ENCODE data around the gene CYTH2.
A peak's percentile ranks its signal among the peaks of the same experiment; 100 is the strongest.

Gene CYTH2, protein sequence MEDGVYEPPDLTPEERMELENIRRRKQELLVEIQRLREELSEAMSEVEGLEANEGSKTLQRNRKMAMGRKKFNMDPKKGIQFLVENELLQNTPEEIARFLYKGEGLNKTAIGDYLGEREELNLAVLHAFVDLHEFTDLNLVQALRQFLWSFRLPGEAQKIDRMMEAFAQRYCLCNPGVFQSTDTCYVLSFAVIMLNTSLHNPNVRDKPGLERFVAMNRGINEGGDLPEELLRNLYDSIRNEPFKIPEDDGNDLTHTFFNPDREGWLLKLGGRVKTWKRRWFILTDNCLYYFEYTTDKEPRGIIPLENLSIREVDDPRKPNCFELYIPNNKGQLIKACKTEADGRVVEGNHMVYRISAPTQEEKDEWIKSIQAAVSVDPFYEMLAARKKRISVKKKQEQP

DNA sequence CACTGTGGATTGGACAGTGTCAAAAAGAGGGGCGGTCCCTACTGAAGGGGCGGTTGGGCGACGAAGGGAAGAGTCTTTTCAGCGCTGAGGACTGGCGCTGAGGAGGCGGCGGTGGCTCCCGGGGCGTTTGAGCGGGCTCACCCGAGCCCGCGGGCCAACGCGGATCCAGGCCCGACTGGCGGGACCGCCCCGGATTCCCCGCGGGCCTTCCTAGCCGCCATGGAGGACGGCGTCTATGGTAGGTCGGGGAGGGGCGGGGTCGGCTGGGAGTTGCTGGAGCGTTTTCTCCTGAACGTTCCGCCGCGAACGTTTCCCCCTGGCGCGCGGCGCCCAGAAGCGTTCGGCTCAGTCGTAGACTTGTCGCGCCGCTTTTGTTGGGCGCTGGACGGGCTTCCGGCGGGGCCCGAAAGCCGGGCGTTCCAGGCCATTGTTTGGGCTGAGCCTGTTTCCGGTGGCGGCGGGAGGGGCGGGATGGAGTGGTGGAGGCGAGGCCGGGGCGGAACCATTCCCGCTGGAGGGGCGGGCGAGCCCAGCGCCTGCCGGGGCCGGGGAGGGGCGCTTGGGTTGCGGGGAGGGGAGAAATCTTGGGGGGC, at the start of gene CYTH2:
CYTH2 (plus strand) TSS at position 81 of the 593 bp plus-strand sequence; CDS start at position 220, 139 bp downstream.
- peak; percentile 78 for DNase-seq

DNA sequence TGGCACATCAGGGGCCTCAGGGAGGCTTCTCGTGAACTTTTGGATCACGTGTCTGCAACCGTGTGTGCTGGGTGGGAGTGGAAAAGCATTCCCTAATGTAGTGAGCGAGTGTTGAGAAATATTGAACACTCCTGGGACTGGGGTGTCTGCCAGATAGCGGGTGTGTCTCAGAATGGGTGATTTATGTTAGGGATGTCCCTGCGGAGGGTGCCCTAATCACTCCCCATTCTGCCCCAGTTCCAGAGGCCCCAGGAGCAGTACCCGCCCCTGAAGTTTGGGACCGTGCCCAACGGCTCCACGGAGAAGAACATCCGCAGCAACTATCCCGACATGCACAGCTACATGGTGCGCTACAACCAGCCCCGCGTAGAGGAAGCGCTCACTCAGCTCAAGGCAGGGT, 47.6 kb upstream of the CYTH2 start:
- DNase-seq: peak; percentile 51

DNA sequence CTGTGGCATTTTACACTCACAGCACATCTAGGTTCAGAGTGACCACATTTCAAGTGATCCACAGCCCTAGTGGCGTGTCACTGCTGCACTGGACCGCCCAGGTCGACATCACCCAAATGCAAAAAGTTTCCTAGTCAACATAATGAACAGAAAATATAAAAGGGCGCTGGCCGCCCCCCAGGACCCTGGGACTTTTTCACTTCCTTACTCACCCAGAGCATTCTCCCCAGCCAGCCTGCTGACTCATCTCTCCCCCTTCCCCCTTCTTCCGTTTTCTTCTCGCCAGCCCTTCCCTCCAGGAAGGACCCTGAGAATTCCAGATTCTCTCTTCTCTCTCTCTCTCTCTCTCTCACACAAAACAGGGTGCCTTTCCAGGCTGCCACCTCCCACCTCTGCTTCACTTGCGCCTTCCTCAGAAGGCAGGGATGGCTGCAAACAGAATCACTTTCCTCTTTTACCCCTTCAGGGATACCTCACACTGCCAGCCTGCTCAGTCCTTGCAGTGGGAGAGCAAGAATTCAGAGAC, 44.4 kb upstream of the CYTH2 start:
- DNase-seq: peak; percentile 40

DNA sequence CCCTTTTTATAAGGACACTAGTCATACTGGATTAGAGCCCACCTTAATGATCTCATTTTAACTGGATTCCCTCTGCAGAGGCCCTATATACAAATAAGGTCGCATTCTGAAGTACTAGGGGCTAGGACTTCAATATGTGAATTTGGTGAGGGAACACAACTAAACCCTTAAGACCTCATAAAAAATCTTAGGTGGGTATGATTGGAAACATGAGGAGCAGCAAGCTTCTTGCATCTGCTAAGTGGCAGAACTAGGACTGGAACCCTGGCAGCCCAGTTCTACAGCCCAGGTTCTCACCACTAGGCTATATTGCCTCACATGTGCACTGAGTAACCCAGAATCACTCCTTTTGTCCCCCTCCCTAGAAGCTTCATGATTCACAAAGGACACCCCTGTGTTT, 40.5 kb upstream of the CYTH2 start:
- DNase-seq: no peak

DNA sequence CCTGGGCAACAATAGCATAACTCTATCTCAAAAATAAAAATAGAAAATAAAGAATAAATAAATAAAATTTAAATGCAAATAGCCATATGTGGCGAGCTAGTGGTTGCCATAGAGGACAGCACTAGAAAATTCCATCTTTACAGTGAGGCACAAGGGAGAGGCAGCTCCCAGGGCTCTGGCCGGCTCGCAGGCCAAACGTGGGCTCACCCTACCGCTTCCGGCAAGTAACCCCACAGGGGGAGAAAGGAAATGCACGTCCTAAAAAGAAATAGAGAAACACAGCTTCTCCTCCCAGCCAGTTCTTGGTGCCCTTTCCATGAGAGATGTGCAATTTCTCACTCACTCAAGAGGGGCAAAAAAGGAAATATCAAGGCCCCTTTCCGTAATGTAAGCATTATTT, 35.8 kb upstream of the CYTH2 start:
- DNase-seq: no peak

DNA sequence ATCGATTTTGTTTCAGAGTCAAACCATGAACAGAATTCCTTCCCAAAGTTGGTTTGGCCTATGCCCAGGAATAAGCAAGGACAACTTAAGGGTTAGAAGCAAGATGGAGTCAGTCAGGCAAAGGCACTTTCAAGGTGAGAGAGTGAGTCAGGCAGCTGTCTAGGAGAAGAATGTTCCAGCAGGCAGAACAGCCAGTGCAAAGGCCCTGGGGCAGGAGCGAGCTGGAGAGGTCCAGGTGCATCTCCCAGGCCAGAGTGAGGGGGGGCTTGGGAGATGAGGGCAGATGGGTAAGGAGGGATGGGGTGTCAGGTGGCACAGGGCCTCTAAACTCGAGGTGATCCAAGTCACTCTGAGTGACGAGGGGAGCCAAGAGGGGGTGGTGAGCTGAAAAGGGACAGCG, 32.6 kb upstream of the CYTH2 start:
- DNase-seq: no peak

DNA sequence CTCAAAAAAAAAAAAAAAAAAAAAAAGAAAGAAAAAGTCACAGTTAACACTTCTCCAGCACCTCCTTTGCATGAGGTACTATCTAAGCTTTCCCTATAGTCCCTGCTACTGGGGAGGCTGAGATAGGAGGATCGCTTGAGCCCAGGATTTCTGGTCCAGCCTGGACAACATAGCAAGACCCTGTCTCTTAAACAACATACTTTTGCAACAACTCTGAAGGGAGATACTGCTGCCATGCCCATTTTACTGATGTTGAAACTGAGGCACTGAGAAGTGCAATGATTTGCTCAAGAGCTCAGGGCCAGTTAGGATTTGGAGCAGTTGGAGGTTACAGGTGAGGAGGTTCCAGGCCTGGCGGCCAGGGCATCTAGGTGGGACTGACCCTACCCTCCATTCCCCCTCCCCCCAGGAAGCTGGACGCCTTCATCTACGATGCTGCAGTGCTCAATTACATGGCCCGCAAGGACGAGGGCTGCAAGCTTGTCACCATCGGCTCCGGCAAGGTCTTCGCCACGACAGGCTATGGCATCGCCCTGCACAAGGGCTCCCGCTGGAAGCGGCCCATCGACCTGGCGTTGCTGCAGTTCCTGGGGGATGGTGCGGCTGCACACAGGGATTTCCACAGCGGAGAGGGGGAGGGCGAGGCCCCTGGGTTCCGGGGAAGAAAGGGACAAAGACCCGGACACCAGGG, 27.7 kb upstream of the CYTH2 start:
- DNase-seq: no peak

DNA sequence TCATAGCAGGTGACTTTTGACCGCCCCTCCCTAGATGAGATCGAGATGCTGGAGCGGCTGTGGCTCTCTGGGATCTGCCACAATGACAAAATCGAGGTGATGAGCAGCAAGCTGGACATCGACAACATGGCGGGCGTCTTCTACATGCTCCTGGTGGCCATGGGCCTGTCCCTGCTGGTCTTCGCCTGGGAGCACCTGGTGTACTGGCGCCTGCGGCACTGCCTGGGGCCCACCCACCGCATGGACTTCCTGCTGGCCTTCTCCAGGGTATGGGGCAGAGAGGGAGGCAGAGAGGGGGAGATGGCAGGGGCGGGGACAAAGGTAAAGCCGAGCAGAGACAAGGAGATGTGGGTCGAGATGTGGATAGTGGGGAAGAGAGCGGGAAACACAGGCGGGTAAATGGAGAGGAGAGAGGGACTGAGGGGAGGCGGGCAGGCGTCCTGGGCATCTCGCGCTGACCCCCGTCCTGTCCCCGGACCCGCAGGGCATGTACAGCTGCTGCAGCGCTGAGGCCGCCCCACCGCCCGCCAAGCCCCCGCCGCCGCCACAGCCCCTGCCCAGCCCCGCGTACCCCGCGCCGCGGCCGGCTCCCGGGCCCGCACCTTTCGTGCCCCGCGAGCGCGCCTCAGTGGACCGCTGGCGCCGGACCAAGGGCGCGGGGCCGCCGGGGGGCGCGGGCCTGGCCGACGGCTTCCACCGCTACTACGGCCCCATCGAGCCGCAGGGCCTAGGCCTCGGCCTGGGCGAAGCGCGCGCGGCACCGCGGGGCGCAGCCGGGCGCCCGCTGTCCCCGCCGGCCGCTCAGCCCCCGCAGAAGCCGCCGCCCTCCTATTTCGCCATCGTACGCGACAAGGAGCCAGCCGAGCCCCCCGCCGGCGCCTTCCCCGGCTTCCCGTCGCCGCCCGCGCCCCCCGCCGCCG, 26.8 kb upstream of the CYTH2 start:
- no peak for DNase-seq

DNA sequence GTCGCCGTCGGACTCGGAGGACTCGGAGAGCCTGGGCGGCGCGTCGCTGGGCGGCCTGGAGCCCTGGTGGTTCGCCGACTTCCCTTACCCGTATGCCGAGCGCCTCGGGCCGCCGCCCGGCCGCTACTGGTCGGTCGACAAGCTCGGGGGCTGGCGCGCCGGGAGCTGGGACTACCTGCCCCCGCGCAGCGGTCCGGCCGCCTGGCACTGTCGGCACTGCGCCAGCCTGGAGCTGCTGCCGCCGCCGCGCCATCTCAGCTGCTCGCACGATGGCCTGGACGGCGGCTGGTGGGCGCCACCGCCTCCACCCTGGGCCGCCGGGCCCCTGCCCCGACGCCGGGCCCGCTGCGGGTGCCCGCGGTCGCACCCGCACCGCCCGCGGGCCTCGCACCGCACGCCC, 25.9 kb upstream of the CYTH2 start:
- DNase-seq: no peak

DNA sequence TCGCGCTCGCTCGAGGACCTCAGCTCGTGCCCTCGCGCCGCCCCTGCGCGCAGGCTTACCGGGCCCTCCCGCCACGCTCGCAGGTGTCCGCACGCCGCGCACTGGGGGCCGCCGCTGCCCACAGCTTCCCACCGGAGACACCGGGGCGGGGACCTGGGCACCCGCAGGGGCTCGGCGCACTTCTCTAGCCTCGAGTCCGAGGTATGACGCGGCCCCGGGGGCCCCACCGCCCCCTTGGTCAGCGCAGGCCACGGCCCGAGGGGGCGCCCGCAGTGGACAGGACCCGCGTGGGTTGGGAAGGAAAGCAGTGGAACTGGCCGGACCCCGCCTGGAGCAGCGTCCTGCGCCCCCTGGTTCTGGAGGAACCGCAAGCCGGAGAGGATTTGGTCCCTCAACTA, 25.4 kb upstream of the CYTH2 start:
- DNase-seq: no peak

DNA sequence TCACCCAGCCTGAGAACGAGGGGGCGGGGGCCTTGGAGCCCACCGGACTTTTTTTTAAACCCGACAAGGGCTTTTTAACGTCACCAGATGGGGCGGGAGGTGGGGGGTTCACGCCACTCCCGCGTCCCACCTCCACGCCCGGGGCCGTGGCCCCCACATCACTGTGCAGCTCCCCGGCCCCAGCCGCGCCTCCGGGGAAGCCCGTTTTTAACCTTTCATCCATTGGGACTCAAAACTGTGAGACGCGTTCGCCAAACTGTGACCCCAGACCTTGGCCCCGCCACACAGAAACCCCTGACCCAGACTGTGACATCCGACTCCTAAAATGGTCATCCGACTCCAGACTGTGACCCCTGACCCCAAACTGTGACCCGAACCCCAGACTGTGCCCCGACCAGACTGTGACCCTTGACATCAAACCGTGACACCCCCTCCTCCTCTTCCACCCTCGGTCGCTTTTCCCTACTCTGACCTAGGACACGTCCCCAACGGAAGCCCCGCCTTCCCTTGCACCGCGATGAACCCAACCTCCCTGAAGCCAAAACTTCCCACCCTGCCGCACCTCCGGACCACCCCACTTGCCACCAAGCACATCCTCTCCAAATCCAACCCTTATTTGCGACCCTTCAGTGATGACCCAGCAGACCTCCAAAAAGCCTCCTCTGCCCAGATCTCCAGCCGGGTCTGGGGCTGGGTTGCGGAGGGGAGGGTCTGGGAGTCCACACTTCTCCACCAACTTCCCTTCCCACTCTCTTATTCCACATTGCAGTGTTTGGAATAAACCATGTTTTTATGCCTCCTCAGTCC, 24.8 kb upstream of the CYTH2 start:
- no peak for DNase-seq

DNA sequence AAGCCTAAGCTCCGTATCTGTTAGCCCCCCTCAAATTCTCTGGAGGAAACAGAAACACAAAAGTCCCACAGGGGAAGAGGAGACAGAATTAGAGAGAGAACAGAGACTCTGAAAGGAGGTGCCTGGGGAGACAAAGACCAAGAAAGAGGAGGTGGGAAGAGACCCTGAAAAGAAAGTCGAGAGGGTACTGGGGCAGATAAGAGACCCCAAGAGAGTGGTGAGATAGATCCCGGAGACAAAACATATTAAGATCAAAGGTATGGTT, 24.3 kb upstream of the CYTH2 start:
- no peak for DNase-seq

DNA sequence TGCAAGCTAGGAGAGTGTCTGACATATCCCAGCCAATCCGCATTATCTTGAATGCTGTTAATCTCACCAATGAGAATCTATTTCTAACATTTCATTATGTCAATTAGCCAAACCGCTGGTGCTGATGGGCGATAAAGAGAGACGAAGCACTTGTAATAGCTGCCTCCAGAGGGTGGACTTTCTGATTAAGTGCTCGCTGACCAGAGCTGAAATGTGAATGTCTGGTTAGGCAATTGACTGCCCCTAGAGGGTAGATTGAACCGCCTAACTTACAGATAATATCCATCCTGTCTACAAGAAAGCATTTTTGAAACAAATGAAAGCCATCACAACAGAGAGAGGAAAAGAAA, 23.9 kb upstream of the CYTH2 start:
- peak; percentile 63 for DNase-seq

DNA sequence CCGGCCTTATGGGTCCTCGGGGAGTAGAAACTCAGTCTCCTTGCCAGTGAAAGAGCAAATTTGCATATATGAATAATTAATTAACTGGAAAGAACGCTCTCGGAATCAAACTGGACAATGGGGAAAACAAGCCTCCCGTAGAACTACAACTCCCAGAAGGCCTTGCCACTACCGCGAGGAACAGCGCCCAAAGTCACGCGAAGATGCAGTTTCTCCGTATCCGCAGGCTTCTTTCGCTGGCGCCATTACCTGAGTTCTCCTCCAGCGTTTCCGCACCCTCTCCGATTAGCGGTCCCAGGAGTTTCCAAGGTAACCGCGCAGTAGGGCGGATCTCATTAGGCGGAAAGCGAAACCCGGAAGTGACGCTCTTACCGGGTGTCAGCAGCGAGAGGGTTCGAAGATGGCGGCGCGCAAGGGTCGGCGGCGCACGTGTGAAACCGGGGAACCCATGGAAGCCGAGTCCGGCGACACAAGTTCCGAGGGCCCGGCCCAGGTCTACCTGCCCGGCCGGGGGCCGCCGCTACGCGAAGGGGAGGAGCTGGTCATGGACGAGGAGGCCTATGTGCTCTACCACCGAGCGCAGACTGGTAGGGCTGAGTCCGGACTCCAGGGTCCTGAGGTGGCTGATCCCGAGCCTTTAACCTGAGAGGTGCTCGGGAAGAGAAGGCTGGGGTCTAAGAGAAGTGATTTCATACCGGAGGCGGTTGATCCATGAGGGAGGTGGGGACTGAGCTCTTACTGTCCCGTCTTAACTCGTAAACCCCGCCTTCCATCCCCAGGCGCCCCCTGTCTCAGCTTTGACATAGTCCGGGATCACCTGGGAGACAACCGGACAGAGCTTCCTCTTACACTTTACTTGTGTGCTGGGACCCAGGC, 23.3 kb upstream of the CYTH2 start, which contains the start of gene GRWD1:
GRWD1 (plus strand) TSS at position 378 of the 876 bp plus-strand sequence; CDS start at position 401, 23 bp downstream.
- peak; percentile 99 for DNase-seq

DNA sequence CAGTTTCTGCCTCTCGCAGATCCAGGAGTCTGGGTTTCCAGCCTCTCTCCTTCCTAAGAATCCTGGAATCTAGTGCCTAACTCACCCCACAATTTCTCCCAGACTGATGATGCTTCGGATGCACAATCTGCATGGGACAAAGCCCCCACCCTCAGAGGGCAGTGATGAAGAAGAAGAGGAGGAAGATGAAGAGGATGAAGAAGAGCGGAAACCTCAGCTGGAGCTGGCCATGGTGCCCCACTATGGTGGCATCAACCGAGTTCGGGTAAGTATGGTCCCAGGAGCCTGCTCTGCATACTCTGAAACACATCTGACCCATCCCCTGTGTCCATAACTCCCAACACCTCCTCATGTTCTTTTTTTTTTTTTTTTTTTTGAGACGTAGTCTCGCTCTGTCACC, 22.6 kb upstream of the CYTH2 start:
- DNase-seq: no peak

DNA sequence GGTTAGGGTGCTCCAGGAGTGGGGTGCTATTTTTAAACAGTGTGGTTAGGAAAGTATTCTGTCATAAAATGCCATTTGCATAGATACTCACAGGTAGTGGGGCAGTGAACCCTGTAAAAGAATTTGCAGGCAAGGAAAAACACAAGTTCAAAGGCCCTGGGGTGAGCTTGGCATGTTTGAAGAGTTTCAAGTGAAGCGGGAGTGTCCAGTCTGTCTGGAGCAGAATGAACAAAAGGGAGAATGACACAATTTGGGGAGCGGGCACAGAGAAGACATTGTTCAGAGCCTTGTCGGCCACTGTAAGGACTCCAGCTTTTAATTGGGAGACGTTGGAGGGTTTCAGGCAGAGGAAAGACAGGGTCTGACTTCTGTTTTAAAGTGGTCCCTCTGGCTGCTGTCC, 20.6 kb upstream of the CYTH2 start:
- DNase-seq: no peak

DNA sequence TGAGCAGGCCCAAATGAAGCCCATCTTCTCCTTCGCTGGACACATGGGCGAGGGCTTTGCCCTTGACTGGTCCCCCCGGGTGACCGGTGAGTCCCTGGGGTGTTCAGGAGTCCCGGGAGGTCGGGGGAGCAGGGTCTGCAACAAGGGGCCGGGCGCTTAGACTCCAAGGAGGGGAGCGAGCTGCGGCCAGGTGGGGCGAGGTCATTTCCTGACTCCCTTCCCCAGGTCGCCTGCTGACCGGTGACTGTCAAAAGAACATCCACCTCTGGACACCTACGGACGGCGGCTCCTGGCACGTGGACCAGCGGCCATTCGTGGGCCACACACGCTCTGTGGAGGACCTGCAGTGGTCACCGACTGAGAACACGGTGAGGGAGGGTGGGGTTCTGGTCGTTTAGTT, 18.7 kb upstream of the CYTH2 start:
- no peak for DNase-seq

DNA sequence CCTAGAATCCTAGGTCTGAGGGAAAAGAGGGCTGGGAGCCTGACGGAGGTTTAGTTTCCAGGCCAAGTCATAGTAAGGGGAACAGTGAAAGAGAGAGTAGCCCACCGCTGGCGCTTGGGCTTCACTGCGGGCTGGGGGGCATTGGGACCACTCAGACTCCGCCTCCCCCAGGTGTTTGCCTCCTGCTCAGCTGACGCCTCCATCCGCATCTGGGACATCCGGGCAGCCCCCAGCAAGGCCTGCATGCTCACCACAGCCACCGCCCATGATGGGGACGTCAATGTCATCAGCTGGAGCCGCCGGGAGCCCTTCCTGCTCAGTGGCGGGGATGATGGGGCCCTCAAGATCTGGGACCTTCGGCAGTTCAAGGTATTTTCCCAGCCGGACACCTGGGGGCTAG, 18.3 kb upstream of the CYTH2 start:
- no peak for DNase-seq

DNA sequence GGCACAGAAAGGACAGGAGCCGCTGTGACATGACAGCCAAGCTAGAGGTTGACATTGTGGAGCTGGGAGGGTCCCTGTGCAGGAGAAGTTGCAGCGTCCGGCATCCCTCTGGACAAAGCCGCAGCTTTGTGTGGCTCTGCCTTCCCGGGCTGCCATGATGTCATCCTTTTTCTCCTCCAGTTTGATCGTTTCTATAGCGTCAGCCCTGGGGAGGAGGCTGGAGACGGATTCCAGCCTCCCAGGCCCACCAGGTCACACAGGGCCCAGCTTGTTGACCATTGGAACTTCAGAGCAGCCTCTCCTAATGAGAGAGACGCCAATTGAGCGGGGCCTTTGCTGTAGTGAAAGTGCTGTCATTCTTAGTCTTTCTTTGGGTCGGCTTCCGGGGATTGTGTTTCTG, 17.5 kb upstream of the CYTH2 start:
- no peak for DNase-seq

DNA sequence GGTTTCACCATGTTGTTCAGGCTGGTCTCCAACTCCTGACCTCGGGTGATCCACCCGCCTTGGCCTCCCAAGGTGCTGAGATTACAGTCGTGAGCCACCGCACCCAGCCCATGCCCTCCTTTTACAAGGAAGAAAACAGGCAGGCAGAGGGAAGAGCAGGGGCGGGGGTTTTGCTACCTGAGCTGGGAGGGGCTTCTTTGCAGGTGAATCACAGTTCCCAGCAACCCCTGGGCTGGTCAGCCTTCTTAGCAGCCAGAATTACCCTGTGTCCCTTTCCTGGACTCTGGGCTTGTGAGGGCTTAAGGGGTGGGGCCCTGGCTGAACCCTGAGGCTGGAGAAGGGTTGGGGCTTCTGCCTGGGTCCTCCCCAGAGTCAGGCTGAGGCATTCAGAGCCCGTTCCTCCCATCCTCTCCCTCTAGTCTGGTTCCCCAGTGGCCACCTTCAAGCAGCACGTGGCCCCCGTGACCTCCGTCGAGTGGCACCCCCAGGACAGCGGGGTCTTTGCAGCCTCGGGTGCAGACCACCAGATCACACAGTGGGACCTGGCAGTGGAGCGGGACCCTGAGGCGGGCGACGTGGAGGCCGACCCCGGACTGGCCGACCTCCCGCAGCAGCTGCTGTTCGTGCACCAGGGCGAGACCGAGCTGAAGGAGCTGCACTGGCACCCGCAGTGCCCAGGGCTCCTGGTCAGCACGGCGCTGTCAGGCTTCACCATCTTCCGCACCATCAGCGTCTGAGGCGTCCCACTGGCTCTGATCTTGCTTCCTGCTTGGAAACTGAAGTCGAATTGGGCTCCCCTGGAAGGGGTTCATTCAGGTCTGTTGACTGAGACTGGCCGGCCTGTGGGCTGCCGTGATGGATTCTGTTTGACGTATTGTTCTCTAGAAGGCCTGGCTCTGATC, 16.6 kb upstream of the CYTH2 start:
- no peak for DNase-seq
